ENCODE measurements around the gene AGBL4.
"Not testable (repeated sequence)": the region's sequence is repeated elsewhere in the genome, so short reads cannot be mapped to it uniquely, and the experiment has no call there.

Gene AGBL4

DNA sequence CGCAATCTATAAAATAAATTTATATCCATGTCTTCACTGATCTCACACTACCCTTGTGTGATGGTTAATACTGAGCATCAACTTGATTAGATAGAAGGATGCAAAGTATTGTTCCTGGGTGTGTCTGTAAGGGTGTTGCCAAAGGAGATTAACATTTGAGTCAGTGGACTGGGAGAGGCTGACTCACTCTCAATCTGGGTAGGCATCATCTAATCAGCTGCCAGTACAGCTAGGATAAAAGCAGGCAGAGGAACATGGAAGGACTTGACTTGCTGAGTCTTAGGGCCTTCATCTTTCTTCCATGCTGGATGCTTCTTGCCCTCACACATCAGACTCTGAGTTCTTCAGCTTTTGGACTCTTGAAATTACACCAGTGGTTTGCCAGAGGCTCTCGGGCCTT, 615.4 kb downstream of the AGBL4 start:
- no peak for DNase-seq

DNA sequence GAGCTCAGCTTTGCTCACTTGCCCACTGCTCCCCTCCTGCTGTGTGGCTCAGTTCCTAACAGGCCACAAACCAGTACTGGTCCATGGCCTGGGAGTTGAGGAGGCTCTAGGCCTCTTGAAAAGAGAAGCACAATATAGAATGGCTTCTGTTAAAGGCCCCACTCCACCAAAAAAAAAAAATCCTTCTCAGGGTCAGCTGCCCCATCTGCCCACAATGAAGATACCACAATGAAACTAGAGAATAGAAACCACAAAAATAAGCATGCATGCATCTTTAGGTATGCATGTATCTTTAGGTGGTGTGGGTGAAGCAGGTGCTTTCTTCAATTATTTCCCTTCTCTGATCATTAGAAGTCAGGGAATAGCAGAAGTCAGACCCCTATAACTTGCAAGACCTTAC, 626.7 kb downstream of the AGBL4 start:
- no peak for DNase-seq

DNA sequence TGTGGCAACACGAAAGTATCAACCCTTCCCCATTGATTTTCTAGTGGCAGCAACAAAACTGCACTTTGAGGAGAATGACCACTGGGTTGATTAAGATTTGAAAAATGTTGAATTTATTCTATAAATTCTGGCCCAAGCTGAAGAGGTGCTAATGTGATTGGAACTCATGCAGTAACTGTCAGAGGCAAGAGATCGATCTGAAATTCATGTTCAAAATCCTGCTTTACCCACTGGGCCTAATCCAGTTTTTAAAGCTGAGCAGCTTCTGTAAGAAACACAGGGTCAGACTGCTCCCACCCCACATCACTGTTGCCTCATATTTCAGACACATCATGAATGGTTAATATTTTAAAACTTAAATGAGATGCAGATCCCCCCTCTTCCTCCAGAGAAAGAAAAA, 629.6 kb downstream of the AGBL4 start:
- no peak for DNase-seq

DNA sequence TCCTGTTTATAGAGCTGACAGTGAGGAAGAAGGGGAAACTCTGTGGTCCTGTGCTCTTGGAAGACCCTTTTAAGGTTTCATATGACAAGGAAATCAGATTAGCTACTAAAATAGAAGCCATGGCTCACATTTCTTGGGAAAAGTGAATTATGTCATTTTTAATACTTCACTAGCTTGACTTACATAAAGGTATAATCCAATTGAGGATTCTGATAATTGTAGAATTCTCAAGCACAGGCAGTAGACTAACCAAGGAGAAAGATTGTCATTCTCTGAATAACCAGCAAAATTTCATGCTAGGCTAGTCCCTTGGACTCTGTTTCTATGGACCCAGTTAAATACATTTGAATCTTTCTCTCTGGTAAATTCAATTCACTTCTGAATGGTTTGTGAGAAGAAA, 634.1 kb downstream of the AGBL4 start:
- no peak for DNase-seq

DNA sequence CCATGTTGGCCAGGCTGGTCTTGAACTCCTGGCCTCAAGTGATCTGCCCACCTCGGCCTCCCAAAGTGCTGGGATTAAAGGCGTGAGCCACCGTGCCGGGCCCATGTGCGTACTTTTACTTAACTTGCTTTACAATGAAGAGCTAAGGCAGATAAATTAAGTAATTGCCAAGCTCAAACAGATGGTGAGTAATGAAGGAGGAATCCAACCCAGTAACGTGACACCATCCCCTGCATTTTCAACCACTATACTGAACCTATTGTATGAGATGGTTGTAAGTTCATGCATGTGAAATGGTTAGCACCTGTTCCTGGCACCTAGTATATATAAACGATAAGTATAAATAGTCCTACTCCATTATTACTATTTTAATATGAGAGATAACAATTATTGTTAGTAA, 659.1 kb downstream of the AGBL4 start:
- no peak for DNase-seq

DNA sequence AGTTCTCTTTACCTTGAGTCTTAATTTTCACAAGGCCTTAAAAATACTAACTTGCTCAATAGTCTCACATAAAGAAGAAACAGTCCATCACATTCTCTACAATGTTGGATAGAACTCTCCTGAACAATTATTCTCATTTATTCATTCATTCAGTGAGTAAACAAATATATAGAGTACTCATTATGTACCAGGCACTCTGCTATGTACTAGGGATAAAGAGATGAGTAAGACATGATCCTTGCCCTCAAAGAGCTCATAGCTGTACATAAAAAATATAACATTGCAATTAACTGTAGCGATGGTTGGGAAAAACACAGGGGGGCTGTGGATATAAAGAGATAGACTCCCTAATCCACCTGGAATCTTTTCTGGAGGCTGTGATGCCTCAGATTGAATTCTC, 660.1 kb downstream of the AGBL4 start:
- no peak for DNase-seq

DNA sequence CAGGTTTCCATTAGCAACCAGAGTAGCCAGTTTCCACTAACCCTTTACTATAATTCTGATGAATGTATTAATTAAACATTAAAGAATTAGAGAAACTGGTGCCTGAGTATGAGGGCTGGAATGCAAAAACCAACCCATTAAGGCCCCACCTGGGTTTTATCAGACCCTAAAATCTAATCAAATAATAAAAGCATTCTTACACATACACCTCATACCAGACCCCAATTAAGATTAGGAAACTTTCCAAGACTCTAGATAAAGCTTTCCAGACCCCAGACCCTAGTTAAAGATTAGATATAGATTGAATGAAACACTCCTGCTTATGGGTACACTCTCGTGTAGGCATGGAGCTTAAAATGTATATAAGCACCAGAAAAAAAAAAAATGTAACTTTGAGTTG, 665.7 kb downstream of the AGBL4 start:
- no peak for DNase-seq

DNA sequence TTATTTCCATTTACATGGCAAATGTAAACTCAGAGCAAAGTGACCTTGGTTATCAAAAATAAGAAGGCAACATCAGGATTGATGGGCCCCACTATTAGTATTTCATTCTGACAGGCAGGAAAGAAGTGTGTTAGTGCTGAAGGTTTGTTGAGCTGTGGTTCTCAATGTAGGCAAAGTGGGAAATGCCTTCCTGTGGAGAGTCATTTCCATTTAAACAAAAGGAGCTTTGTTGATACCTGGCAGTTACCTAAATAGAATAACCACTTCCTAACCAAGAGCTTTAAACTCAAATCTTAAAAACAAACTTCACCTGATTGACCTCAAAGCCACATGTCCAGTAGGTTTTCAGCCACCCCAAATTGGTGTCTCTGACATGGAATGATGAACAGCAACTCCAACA, 667.2 kb downstream of the AGBL4 start:
- DNase-seq: no peak

DNA sequence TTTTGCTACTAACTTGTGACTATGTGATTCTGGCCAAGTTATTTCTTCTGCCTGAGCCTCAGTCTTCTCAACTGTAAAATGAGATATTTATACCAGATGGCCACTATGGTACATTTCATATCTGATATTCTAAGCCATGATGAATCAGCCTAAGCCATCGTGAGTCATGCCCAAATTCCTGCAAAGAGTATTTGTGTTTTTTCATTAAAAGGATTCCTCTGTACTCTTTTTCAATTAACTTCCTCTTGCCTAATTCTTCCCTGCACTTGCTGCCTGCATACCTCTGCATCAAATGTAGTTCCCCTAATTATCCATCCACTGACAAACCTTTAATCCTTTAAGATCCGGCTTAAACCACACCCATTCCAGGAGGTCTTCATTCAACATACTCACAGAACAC, 672.0 kb downstream of the AGBL4 start:
- DNase-seq: no peak

DNA sequence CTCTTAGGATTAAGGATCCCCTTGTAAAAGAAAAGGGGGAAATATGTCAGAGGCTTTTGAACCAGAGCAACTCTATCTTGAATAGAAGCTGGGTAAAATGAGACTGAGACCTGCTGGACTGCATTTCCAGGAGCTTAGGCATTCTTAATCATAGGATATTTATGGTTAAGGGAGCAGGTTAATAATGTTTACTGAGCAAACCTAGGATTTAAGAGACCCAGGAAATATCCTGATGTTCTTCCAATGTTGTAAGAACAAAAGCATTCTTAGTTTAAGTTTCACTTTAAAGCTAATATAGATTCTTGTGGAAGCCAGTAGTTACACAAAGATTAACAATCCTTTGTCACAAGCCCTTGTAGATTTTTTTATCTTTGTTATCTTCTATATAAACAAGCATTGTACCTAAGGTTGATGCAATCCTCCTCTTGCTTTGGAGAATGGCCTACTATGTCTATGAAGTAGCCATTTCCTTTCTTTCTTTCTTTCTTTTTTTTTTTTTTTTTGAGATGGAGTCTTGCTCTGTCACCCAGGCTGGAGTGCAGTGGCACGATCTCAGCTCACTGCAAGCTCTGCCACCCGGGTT, 676.9 kb downstream of the AGBL4 start:
- DNase-seq: no peak

DNA sequence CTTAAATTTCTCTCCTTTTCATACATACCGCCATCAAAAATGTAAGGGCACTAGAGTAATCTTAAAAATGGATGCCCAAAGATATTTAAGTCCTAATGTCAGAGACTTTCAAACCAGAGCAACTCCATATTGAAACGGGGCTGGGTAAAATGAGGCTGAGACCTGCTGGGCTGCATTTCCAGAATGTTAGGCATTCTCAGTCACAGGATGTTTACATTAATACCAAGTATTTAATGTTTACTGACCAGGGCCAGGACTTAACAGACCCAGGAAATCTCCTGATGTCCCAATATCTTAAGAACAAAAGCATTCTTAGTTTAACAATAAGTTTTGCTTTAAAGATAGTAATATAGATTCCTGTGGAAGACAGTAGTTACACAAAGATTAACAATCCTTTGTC, 683.2 kb downstream of the AGBL4 start:
- no peak for DNase-seq

DNA sequence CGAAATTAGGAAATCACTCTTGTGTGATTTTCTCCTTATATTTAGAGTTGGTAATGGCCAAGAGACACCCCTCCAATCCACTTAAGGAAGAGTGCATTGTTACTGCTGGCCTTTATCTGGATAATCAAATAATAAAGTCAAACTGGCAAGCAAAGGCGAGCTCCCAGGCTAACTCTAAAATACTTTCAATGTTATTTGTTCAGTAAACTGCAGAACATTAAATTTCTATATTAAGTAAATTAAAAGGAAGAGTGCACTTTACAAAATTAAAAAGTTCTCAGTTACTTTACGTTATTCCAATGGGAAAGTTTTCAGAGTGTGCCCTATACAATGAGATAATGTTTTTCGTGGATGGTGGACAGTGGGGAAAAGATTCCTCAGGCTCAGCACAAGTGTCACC, 684.7 kb downstream of the AGBL4 start:
- no peak for DNase-seq

DNA sequence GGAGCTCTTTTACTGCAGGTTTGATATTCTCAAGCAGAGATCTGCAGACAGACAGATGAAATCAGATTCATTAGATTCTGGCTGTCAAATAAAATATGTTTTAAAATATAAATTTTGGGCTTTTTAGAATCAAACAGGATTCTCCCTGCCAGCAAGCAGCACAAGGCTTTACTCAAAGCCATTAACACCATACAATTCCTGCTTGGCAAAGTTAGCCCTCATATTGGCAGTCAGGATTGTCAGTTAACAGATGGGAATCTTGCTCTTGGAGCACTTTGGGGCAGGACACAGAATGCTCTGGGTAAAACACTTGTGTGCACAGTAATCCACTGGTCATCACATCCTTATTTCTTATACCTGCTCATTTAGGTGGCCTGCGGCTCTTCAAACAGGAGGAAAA, 686.5 kb downstream of the AGBL4 start:
- no peak for DNase-seq

DNA sequence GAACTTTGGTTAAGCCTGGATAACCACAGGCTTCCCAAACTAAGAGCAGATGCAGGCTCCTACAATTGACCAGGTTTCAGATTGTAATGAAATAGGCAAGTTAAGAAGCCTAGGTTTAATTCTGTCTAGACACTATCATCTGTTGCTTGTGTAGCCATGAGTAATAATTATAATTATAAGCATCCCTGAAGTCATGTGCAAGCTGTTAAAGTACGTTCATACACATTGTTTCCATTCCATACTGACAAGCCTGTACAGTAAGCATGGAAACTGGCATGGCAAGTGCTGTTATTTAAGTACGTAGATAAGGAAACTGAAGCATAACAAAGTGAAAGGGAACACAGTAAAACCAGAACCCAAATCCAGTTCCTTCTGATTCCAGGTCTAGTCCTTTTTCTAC, 689.8 kb downstream of the AGBL4 start:
- no peak for DNase-seq

DNA sequence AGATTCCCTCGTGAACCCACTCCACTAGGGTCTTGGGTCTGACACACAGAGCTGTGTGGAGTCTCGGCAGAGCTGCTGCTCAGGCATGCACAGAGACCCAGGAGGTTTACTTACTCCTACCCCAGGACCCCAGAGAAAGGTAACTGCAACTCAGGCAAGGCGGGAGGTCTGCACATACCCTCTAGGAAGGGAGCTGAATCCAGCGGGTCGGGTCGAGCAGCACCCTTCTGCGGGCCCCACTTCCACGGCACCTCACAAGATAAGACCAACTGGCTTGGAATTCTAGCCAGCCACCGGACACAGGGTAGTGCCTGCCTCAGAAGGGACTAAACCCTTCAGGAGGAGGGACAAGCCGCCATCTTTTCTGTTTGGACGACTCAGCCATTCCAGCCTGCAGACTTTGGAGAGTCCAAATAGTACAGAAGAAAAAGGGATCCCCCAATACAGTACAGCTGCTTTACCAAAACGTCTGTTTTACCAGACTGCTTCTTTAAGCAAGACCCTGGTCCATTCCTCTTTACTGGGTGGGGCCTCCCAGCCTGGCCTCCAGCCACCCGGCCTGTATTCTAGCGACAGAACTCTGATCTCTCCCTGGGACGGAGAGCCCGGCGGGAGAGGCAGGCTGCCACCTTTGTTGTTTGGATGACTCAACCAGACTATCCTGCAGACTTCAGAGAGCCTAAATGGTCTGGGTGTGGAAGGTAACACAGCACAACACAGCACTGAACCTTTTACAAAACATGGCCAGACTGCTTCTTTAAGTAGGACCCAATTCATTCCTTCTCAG, 692.5 kb downstream of the AGBL4 start:
- no peak for DNase-seq

DNA sequence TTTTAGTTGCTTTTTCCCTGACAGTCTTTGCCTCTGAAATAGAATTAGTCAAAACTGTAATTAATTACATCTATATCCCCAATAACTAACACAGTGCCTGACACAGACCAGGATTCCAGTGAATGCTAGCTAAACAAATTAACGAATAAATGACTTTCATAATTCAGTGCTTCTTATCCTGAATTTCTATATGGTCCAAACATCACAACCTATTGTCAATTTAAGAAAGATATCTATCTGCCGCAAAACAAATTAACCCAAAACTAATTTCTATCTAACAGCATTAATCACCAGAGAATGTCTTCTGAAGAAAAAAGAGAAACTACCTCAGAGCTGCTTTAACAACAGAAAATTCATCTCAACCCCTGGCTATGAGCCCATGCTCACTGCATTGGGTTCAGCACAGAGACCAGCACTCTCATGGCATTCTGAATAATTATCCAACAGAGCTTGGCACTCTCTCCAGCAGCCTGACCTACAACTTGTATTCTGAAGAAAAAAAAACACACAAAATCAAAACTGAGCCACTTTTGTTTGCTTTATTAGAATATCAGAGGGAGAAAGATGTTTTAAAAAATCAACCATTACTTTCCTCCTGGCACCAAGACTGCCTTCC, 699.7 kb downstream of the AGBL4 start:
- DNase-seq: no peak

DNA sequence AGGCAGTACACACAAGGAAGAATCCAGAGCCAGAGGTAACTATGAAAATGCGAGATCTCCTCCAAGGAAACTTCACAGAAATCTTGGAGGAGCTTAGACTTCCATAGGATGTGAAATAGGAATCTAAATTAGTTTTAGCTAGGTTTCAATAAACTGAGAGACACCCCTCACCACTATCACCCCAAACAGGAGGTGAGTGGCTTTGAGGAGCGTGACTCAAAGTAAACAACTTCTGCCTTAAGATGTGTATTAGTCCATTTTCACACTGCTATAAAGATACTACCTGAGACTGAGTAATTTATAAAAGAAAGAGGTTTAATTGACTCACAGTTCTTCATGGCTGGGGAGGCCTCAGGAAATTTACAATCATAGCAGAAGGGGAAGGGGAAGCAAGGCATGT, 703.3 kb downstream of the AGBL4 start:
- DNase-seq: not testable (repeated sequence)

DNA sequence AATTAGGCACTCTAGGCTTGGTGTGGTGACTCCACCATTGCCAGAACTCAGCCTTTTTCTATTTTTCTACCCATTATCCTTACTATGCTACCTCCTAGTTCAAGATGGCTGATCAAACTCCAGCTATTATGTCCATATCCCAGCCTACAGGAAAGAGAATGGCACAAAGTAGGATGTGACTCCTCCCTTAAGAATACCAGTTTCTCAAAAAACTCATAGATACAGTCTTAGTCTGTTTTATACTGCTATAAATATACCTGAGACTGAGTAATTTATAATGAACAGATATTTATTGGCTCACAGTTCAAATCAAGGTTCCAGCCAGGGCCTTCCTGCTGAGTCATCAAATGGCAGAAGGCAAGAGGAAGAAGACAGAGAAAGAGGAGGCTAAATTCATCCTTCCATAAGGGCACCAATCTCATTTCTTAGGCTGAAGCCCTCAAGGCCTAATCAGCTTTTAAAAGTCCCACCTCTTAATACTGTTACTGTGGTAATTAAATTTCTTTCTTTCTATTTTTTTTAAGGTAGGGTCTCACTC, 704.3 kb downstream of the AGBL4 start:
- no peak for DNase-seq

DNA sequence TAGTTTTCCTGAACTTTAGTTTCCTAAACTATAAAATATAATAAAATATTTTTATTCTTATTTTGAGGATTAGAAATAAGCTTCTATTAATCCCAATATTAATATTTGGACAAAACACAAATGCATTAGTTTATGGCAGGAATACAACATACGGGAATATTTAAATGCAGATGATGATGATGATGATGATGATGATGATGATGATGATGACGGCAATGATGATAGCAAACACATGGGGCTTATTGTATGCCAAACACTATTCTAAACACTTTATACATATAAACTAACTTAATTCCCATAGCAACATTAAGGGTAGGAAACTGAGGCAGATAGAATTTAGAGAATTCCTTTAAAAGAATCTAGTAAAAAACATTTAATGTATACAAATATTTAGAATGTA, 705.5 kb downstream of the AGBL4 start:
- DNase-seq: no peak

DNA sequence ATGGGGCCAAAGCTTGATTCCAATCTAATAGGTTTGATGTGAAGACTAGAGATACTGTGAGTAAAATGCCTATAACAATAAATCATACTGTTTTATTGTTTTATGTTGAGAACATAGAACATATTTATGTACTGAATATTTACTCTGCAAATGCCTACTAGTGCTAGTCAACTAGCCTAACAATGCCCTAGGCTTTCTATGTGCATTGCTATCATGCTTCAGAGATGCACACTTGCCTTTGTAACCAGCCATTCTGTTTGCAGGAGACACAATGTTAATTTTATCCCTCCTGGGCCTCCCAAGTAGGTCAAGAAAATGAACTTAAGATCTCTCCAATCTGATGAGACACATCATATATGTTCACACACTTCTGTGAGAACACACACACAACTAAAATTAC, 716.3 kb downstream of the AGBL4 start:
- DNase-seq: no peak

DNA sequence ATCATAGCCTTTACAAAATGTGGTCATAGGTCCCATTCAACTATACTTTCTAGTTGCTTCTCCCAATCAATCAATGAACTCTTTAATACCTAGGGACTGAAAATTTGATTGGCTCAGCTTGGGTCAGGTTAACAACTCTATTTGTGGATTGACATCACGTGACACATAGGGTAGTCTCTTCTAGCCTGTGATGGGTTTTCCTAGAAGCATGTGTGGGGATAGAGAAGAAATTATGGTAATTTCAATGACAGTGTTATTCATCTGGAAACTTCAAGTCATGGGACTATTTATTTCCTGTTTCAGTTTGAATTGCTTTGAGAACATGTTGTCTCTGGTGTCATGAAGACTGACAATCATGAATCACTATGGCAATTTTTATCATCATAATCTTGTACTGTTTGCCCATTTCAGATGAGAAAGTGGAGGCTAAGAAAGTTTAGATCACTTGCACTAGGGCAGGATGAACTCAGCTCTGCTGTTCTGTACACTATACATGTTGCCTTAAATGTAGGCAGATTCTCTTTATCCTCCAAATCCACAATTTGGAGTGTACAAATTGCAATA, 717.2 kb downstream of the AGBL4 start:
- DNase-seq: no peak

DNA sequence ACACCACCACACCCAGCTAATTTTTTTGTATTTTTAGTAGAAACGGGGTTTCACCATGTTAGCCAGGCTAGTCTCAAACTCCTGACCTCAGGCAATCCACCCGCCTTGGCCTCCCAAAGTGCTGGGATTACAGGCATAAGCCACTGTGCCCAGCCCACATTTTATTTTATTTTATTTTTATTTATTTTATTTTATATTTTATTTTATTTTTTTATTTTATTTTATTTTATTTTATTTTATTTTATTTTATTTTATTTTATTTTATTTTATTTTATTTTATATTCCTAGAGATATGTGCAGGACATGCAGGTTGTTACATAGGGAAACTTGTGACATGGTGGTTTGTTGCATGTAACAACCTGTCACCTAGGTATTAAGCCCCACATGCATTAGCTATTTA, 721.4 kb downstream of the AGBL4 start:
- not testable (repeated sequence) for DNase-seq

DNA sequence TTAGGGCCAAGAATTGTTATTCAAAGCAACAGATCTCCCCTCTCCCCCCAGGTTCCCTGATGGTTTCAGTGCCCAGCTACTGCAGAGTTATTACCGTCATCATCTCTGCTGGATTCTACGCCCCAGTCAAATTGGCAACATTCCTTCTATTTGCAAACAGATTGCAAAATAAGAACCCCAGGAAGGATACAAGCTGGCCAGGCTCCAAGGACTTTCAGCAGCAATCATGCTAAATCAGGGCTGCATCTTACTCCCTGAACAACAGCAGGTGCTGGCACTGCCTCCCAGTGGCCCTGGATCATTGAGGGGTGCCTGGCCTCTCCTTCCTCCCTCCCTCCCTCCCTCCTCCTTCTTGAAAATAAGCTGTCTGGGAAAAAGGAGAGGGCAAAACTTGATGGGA, 725.5 kb downstream of the AGBL4 start:
- no peak for DNase-seq

DNA sequence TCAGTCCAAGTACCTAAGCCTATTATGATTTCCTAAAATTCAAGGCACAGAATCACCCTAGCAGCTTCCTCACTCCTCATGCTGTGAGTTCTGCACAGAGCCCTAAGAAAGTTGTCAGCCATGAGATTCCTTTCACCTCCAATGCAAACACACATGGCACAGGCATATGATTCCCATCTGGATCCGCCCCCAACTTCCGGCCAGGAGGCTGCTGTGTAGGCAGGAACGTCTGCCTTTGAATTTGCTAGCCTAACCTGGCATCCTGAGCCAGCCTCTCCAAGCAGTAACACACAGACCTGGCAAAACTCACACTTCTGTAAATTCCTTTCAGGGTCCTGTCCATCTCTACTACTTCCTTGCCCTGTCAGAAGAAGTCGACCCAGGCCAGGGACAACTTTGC, 726.0 kb downstream of the AGBL4 start:
- DNase-seq: no peak

Measured in activated CD4-positive, alpha-beta T cell treated with anti-CD3 and anti-CD28 coated beads for 4 hours (primary cell).